Measurements from ENCODE around the gene CAMK2D. TPM values are rescaled to one million over a fixed set of nuclear protein-coding genes. Genes with fewer than 3 reads are reported as not detected.

The CAMK2D gene
- polyA plus RNA-seq, 2 of the 4 experiments (the other 2 are of a cell fraction): 19.1 to 59.9 TPM

GRCh38 chr4:113483131-113483530, 278.4 kb downstream of the CAMK2D start:
- TF ChIP-seq FOXS1 (CRISPR knock-in tag; IDR thresholded peaks at IDR 0.05) (no peak), BCL3 (IDR thresholded peaks at IDR 0.05) (no peak), ZNF302 (CRISPR knock-in tag; IDR thresholded peaks at IDR 0.05) (no peak), EHF (CRISPR knock-in tag; IDR thresholded peaks at IDR 0.05) (no peak), FOSB (CRISPR knock-in tag; IDR thresholded peaks at IDR 0.05) (no peak), ELK1 (IDR thresholded peaks at IDR 0.05; ENCODE audit: low read depth, low read length) (no peak), ZFP36 (IDR thresholded peaks at IDR 0.05; ENCODE audit: borderline replicate concordance, partially characterized antibody) (no peak), MAX (IDR thresholded peaks at IDR 0.05) (no peak), CTCF (IDR thresholded peaks at IDR 0.05) (no peak), ESRRA (IDR thresholded peaks at IDR 0.05; ENCODE audit: borderline replicate concordance, low read length) (no peak), KDM1A (IDR thresholded peaks at IDR 0.05; ENCODE audit: low read depth) (no peak), MAZ (IDR thresholded peaks at IDR 0.05; ENCODE audit: borderline replicate concordance, low read depth, low read length) (no peak), HMGXB4 (CRISPR knock-in tag; IDR thresholded peaks at IDR 0.05; ENCODE audit: borderline replicate concordance) (no peak), PBX3 (IDR thresholded peaks at IDR 0.05) (no peak)
- FAIRE-seq: no peak
- H3K9me3 ChIP-seq: no peaks in the 10 kb centered on the region
- CTCF ChIA-PET: no interaction called here
- WGBS (ENCODE audit: missing lambda C conversion rate): 94% methylated on average over 5 of the region's 6 CpGs
- POLR2A ChIA-PET: no interaction called here
- no peak overlapping the region for H3K4me3 ChIP-seq
- no peak overlapping the region for H3K4me2 ChIP-seq
- no peak for ATAC-seq
- H3K4me1 ChIP-seq: no peaks in the 10 kb centered on the region
- no peak for DNase-seq (ENCODE audit: low read depth in 1 of 2, low spot score in 1 of 2)
- H3K27ac ChIP-seq: no peak overlapping the region

- CTCF ChIA-PET: no interaction called here
Observed at GRCh38 chr4:113482325-113482724, 279.2 kb downstream of the CAMK2D start.

More at GRCh38 chr4:113482325-113482724, 279.2 kb downstream of the CAMK2D start:
- POLR2A ChIA-PET: no interaction called here
- no peak overlapping the region for H3K27ac ChIP-seq
- H3K4me2 ChIP-seq: no peak overlapping the region
- TF ChIP-seq ZSCAN20 (CRISPR knock-in tag; IDR thresholded peaks at IDR 0.05): no peak
- TF ChIP-seq FOXS1 (CRISPR knock-in tag; IDR thresholded peaks at IDR 0.05): no peak
- no peak for TF ChIP-seq PBX3 (IDR thresholded peaks at IDR 0.05)
- TF ChIP-seq GATA3 (IDR thresholded peaks at IDR 0.05; ENCODE audit: borderline replicate concordance): no peak
- DNase-seq (ENCODE audit: low read depth in 1 of 2, low spot score in 1 of 2) (no peak), FAIRE-seq (no peak), ATAC-seq (no peak)
- no peaks in the 10 kb centered on the region for H3K4me1 ChIP-seq
- H3K9me3 ChIP-seq: peaks cover 2% of the 10 kb centered on the region; the same call in 1 of the 3 replicates
- H3K4me3 ChIP-seq: no peak overlapping the region

Measured in A549 (cell line).